Omental fat pad (tissue), 4 donors: Measurements from ENCODE around the gene TRIM7. TPM values are rescaled to one million over a fixed set of nuclear protein-coding genes. Genes with fewer than 3 reads are reported as not detected.

Experiments used
- ATAC-seq: fragments of 150-250 bp; one replicate; pipeline ENCODE4 v1.9.1; 2016; ENCODE audit warnings: mild to moderate bottlenecking, moderate library complexity; ENCODE audit not compliant: low FRiP score
- DNase-seq: peaks from one replicate; pipeline ENCODE4 v3.0.0-alpha.2; 2019; ENCODE audit warnings: low spot score
- CTCF ChIP-seq, 3 donors: fragments of 450-650 bp; IDR thresholded peaks; one replicate each; pipeline ENCODE4 v1.5.1; 2016 to 2017; ENCODE audit warnings: antibody characterized with exemption in 3 of 3, mild to moderate bottlenecking in 3 of 3, moderate library complexity in 2 of 3
- total RNA-seq, 4 donors: library from RNA; depleted of rRNA; stranded (reverse); fragments of >200 nt; gene quantifications; one replicate each; pipeline ENCODE4 v1.1.0, GENCODE V29; 2016

Gene TRIM7
- total RNA-seq, 4 donors from 2014 or later: 0.79 to 2.9 (median 1.1) TPM

- DNase-seq: no peak
- TF ChIP-seq CTCF (IDR thresholded peaks at IDR 0.05): no peak
- ATAC-seq: no peak
These were observed 6.8 kb downstream of the TRIM7 start for GRCh38 chr5:181198106-181198685.

- no peak for TF ChIP-seq CTCF (IDR thresholded peaks at IDR 0.05)
- no peak for DNase-seq
- no peak for ATAC-seq
These were observed 7.6 kb downstream of the TRIM7 start for GRCh38 chr5:181197326-181197951.

DNA sequence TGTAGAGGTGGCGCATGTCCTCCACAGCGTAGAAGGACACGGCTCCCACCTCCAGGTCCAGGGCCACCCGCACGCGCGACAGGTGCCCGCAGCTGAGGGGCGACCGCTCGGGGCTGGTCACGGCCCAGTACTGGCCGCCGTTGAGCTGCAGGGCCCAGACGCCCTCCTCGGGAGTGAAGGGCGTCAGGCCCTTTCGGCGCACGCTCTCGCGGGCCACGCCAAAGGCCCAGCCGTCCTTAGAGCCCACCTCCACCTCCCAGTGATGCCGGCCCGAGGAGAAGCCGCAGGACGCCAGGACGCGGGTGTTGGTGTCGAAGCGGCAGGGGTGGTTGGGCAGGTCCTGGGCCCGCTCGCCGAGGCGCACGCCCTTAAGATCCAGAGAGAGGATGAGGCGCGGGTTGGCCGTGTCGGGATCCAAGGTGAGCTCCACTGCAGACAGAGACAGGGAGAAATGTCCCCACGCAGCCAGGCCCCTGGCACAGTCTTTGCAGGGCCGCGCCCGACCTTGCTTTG is 9.7 kb downstream of the TRIM7 start:
- no peak for ATAC-seq
- TF ChIP-seq CTCF (IDR thresholded peaks at IDR 0.05): no peak
- no peak for DNase-seq

- TF ChIP-seq CTCF (IDR thresholded peaks at IDR 0.05): no peak
- DNase-seq (no peak), ATAC-seq (no peak)
These were observed 10.3 kb downstream of the TRIM7 start for GRCh38 chr5:181194489-181195248.

- ATAC-seq: no peak
- no peak for TF ChIP-seq CTCF (IDR thresholded peaks at IDR 0.05)
- no peak for DNase-seq
These were observed 11.3 kb downstream of the TRIM7 start for GRCh38 chr5:181193656-181194055.

GRCh38 chr5:181192337-181193046 is 12.5 kb downstream of the TRIM7 start:
- no peak for TF ChIP-seq CTCF (IDR thresholded peaks at IDR 0.05)
- ATAC-seq (no peak), DNase-seq (no peak)
